HTR-8/SVneo (cell line): ENCODE results near the gene CNGA4.
"Not testable (repeated sequence)": the region's sequence is repeated elsewhere in the genome, so short reads cannot be mapped to it uniquely, and the experiment has no call there.

Experiments used
- DNase-seq: peaks from one replicate; pipeline ENCODE4 v3.0.0; 2011; ENCODE audit warnings: low spot score, mixed read lengths; ENCODE audit not compliant: insufficient read length
- FAIRE-seq: peaks from 2 replicates; lab custom pipeline; 2011; peaks lifted over from hg19 to GRCh38; lab: Jason Lieb, UNC

CNGA4 gene

DNA sequence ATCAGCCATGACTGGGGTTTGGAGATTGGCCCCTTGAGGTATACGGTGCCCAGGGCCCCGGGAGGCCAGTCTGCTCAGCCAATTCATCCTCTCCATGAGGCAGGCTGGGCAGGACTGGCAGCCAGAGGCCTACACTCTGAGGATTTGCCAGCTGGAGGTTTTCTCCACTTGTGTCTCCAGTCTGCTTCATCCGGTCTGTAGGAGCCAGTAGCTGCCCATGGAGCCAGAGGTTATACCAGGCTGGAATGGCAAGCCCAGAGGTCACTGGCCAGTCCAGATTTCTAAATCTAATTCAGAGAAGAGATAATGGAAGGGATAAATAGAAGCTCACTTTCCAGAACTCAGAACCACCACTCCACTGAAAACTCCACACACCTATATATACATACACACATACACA lies 14.5 kb upstream of the CNGA4 start:
- no peak for DNase-seq
- FAIRE-seq = no peak

- DNase-seq (no peak), FAIRE-seq (no peak)
These were observed 13.9 kb upstream of the CNGA4 start for GRCh38 chr11:6225024-6225423.

GRCh38 chr11:6225896-6226295 lies 13.0 kb upstream of the CNGA4 start:
- DNase-seq (no peak), FAIRE-seq (no peak)

DNA sequence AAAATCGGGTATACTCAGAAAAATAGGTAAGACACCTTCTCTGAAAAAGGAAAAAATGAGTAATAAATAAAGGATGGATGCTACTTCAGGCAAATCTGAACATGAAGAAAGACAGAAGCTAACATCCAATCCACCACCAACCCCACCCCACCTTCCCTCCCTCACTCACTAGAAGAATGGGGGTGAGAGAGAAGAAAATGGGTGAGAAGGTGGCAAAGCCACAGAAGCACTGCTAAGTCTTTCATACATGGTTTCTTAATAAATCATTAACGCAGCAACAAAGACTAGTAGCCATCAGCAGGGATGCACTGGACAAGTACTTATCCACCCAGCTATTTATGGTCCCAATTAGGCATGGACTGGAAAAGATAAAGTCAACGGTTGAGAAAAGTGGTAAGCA lies 10.4 kb upstream of the CNGA4 start:
- FAIRE-seq (no peak), DNase-seq (no peak)

DNA sequence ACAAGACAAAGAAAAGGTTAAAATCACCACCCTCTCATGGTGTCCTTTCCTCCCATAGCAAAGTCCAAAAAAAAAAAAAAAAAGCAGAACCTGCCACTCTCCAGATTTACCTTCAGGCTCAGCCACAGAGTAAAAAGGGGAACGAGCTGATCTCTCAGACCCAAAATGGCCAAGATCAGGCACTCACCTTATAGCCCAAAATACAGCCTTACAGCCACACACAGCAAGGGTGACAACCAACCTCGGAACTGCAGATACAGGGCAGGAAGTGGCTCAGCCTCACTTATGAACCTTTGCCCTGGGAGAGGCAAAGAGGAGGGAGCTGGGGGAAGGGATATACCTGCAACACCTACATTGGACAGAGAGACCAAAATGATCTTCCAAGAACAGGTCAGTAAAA lies 9.0 kb upstream of the CNGA4 start:
- no peak for FAIRE-seq
- no peak for DNase-seq

DNA sequence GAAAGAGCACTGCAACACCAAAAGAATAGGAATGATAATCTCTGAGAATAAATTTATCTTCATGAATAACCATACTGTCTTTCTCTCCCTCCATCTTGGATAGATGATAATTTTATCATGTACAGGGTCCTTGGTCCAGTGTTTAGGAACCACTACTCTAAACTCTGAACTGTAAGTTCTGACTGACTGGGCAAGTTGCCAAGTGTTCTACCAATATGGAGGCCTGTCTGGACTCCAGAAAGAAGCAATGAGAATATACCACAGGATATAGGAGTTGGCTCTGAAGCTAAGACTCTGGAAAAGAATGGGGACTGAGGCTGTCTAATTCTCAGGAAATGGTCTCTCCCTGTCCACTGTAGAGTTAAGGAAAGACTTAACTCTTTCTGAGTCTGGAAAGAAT lies 6.0 kb upstream of the CNGA4 start:
- no peak for FAIRE-seq
- DNase-seq = no peak

- DNase-seq (no peak), FAIRE-seq (no peak)
These were observed 4.9 kb upstream of the CNGA4 start for GRCh38 chr11:6233984-6234386.

DNA sequence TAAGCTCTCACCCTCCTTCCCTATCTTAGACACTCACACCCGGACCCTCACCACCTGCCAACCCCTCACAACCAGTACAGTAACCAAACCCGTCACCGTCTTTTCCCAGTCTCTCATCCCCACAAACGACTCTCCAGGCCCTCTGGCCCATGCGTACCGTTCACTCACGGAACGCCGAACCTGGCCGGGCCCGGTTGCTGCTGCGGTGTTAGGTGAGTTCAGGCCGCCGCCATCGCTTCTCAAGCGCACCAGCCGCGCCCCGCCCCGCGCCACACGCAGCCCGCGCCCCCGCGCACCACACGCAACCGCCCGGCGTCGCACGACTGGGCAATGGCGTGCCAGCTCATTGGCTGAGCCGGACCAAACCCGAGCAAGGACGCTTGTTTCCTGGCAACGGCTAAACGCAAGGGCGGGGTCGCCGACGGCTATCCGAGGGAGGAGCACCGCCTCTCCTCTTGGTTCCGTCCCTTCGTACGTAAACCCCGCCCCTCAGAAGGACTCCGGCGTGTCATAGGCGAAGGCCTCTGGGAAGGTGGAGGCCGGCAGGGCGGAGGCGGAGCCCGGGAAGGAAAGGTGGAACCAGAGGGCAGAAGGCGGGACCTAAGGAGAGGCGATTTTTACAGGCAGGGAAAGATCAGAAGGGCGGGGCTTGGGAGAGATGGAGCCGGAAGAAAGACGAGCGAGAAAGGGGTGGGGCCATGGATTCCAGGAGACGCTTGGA lies 4.3 kb upstream of the CNGA4 start, which contains the start of gene FHIP1B:
Gene FHIP1B, minus strand, starts transcription at position 250 of the 721 bp plus-strand sequence. CDS start 10,120 bp downstream, outside the sequence.
- DNase-seq = peak; percentile 96
- peak; percentile 100 for FAIRE-seq

GRCh38 chr11:6237266-6237665 lies 1.6 kb upstream of the CNGA4 start:
- FAIRE-seq = no peak

GRCh38 chr11:6237761-6238302 lies 1.1 kb upstream of the CNGA4 start:
- FAIRE-seq (no peak), DNase-seq (no peak)

More at GRCh38 chr11:6237266-6237665, 1.6 kb upstream of the CNGA4 start:
- no peak for DNase-seq

DNA sequence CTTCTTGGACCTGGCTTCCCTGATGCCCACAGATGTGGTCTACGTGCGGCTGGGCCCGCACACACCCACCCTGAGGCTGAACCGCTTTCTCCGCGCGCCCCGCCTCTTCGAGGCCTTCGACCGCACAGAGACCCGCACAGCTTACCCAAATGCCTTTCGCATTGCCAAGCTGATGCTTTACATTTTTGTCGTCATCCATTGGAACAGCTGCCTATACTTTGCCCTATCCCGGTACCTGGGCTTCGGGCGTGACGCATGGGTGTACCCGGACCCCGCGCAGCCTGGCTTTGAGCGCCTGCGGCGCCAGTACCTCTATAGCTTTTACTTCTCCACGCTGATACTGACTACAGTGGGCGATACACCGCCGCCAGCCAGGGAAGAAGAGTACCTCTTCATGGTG lies 1.2 kb downstream of the CNGA4 start:
- DNase-seq = no peak

DNA sequence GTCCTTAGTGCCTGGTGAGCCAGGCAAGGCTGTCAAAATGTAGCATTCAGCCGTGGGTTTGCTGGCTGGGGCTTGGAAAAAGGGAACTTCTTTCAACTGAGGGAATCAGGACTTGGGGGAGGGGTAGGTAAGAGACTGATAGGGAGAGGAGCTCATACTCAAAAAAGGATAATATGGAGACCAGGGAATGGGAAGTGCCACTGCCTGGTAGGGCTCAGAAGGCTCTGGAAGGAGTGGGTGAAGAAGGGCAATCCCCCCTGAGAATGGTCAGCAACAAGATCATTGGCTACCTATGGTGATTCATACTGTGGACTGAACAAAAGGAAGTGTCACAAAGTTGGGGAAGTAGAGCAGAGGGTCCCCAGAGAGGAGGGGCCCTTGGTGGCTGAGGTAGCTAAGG lies 1.9 kb downstream of the CNGA4 start:
- no peak for DNase-seq
- FAIRE-seq = no peak

More for the DNA sequence above, 1.2 kb downstream of the CNGA4 start:
- FAIRE-seq = no peak

DNA sequence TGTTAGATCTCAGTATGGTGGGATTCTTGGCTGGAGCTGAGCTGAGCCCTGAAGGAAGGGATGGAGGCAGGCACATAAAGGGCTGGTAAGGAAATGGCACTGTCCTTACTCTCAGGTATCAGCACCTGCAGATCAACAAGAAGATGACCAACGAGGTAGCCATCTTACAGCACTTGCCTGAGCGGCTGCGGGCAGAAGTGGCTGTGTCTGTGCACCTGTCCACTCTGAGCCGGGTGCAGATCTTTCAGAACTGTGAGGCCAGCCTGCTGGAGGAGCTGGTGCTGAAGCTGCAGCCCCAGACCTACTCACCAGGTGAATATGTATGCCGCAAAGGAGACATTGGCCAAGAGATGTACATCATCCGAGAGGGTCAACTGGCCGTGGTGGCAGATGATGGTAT lies 2.4 kb downstream of the CNGA4 start:
- FAIRE-seq (no peak), DNase-seq (no peak)

- DNase-seq (no peak), FAIRE-seq (no peak)
These were observed 6.6 kb downstream of the CNGA4 start for GRCh38 chr11:6245536-6245935.

DNA sequence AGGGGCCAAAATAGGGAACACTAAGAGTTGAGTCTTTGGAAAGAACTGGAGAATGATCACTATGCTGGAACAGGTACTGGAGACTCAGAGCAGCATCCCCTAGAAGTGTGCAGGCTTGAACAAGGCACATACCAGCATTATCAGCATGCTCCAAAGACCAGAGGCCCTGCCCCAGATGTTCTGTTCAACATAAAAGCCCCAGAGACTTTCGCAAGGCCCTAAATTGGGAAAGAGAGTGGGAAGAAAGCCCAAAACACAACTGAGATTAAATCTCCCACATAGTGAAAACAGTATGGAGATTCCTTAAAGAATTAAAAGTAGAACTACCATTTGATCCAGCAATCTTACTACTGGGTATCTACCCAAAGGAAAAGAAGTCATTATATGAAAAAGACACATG lies 9.4 kb downstream of the CNGA4 start:
- no peak for FAIRE-seq

GRCh38 chr11:6248897-6249296 lies 10.0 kb downstream of the CNGA4 start:
- not testable (repeated sequence) for FAIRE-seq, DNase-seq

More for the DNA sequence above, 9.4 kb downstream of the CNGA4 start:
- no peak for DNase-seq

DNA sequence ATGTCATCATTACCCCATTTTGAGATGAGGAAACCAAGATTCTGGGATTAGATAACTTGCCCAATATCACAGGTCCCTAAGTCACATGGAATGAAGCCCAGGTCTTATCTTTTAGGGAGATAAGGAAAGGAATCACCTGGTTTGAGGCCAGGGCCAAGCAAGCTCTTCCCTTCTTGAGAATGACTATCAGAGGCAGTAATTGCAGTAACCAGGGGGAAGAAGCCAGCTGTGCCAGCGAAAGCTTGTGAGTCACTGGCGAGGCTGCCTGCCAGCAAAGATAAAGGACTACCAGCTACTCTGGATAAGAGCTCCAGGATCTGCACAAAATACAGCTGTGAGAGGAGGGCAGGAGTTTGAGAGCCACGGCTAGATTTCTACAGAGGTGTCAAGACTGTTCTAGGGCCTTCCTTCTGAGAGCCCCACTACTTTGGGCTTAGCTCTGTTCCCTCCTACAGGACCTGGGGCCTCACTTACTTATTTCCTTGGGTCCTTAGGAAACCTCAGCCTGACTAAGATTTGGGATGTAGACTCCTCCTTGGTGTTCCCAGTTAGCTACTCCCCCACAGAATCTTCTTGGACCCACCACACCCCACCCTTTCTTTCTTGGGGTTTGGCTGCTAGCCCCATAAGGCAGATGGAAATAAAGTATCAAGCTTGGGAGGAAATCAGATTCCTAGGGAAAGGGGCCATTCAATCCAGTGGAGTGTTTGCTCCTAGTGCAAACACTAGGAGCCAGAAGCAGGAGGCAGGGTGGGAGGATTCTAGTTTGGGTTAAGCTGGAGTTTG lies 11.1 kb downstream of the CNGA4 start:
- FAIRE-seq (no peak), DNase-seq (peak; percentile 31)

DNA sequence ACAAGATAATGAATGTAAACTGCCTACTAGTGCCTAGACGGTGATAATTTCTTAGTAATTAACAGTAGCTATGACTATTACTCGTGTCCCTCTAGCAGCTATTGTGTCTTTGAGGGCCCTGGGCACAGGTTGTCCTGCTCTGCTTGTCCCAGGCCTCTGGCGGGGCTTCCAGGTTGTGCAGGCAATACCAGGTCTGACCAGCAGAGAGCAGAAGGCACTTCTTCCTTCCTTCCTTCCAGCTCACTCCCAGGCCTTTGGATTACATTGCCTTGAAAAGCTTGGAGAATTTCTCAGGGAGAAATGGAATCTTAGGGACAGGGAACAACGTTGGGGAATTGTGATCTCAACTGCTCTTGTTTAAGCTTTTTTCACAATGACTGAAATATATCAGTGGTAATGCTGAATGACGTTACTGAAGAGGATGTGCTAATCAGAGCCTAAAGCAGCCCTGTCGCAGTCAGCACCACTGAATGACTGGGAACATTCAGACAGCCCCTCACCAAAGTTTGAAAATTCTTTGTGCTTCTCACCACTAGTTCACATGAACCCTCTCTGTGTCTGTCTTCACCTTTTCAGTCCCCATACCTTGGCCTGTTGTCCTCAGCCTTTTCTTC lies 12.3 kb downstream of the CNGA4 start:
- DNase-seq = peak; percentile 65
- FAIRE-seq = no peak

DNA sequence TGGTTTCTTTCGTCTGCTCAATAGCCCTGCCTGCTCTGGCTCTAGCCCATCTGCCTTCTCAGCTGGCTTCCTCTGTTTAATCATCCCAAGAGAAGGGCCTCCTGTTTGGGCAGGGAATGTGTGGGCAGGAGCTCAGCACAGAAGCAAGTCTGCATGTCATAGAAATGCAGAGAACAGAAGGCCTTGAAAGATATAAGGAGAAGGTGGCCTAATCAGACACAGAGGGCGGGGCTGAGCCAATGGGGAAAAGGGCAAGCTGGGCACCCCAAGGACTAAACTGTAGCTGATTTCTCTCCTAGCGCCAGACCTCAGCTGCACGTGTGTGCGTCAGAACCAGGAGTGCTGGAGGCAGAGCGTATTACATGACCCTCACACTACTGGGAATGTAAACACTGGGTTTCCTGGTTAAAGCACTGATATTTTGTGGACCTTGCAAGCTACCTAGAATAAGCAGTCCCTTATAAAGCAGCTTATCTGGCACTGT lies 13.1 kb downstream of the CNGA4 start:
- DNase-seq = no peak
- FAIRE-seq = no peak

DNA sequence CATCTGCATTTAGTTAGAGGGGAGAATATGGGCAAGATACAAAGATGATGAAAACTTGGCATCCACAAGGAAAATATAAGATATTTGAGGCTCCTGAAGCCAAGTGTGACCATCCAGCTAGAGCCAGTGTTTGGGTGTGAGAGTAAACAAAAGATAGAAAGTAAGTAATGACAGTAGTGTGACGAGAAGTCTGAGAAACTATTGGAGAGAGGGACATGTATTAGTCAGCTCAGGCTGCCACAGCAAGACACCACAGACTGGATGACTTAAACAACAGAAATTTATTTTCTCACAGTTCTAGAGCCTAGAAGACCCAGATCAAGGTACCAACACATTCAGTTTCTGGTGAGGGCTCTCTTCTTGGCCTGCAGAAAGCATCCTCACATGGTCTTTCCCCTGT lies 14.3 kb downstream of the CNGA4 start:
- DNase-seq = no peak
- FAIRE-seq = no peak

DNA sequence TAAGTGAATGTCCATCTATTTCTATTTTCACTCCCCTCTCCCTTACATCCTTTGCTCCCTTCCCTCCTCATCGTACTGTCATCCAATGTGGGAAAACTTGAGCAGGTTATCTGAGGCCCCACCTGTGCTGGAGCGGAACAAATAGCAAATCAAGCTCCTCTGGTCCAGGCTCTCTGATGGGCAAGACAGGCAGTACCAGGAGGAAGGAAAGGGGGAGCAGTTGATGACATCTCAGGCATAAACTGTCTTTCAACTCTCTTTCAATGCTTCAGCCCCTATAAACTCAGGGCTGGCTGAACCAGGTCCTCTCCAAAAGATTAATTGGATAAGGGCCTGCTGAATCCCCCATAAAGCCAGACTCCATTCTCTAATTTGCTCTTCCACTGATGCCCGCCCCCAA lies 19.3 kb downstream of the CNGA4 start:
- DNase-seq (no peak), FAIRE-seq (no peak)
